NCI-H2107 (cell line): ENCODE results near the gene GHITM.

ENCODE experiments used
- DNase-seq: peaks from one replicate; lab custom pipeline; 2025; lab: John Stamatoyannopoulos, UW

GHITM gene

GRCh38 chr10:84201244-84201606, 61.9 kb downstream of the GHITM start:
- no peak for DNase-seq

- no peak for DNase-seq
These were observed 62.4 kb downstream of the GHITM start for GRCh38 chr10:84201682-84202081.

DNA sequence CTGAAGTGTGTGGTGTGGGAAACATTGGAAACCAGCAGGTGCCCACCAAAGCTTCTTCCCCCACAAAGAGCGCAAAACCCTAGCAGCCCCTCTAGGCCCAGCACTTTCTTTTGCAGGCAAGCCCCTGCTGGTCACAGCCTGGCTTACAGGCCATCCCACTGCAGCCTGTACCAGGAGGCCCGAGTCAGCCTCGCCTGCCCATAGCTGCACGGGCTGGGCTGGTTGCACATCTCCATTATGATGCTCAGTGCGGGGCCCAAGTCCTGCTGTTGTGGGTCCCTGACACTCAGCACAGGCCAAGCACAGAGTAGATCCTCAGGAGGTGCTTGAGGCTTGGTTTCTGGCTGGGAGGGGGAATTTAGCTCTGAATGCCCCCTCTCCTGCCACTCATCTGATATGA, 63.0 kb downstream of the GHITM start:
- DNase-seq: no peak
